Loucy (cell line): ENCODE data around the gene MBNL1.

ENCODE experiments used
- H2AFZ ChIP-seq: fragments of 200-600 bp; sonication (generic); 2 replicates; pipeline ENCODE4 v1.6.0; 2016; ENCODE audit warnings: antibody characterized with exemption, mild to moderate bottlenecking, low read length, moderate library complexity
- H3F3A ChIP-seq: fragments of 200-600 bp; 2 replicates; pipeline ENCODE4 v1.6.0; 2016; ENCODE audit warnings: antibody characterized with exemption, low read depth, mild to moderate bottlenecking
- H3K27me3 ChIP-seq: fragments of 200-600 bp; sonication (generic); 2 replicates; pipeline ENCODE4 v1.6.1; 2014; ENCODE audit warnings: low read length, mild to moderate bottlenecking; ENCODE audit not compliant: insufficient read depth, poor library complexity, severe bottlenecking
- H3K36me3 ChIP-seq: fragments of 200-600 bp; sonication (generic); 2 replicates; pipeline ENCODE4 v1.6.1; 2016; ENCODE audit warnings: low read length; ENCODE audit not compliant: insufficient read depth
- H3K4me1 ChIP-seq: fragments of 200-600 bp; sonication (generic); 2 replicates; pipeline ENCODE4 v1.5.1; 2014; ENCODE audit warnings: low read length, mild to moderate bottlenecking; ENCODE audit not compliant: insufficient read depth, poor library complexity, severe bottlenecking
- H3K4me2 ChIP-seq: fragments of 200-600 bp; sonication (generic); 2 replicates; pipeline ENCODE4 v1.6.0; 2014; ENCODE audit warnings: antibody characterized with exemption, low read length, low read depth, mild to moderate bottlenecking; ENCODE audit not compliant: poor library complexity, severe bottlenecking
- H3K4me3 ChIP-seq: fragments of 200-600 bp; sonication (generic); 2 replicates; pipeline ENCODE4 v1.5.1; 2014; ENCODE audit warnings: low read length, mild to moderate bottlenecking, mixed read lengths; ENCODE audit not compliant: poor library complexity, severe bottlenecking
- H3K79me2 ChIP-seq: fragments of 200-600 bp; sonication (generic); 2 replicates; pipeline ENCODE4 v1.6.1; 2014; ENCODE audit warnings: low read length; ENCODE audit not compliant: insufficient read depth
- H3K9ac ChIP-seq: fragments of 200-600 bp; sonication (generic); 2 replicates; pipeline ENCODE4 v1.6.0; 2014; ENCODE audit warnings: mild to moderate bottlenecking, low read depth, low read length, moderate library complexity; ENCODE audit not compliant: poor library complexity, severe bottlenecking
- H3K9me2 ChIP-seq: fragments of 200-600 bp; sonication (generic); replicated peaks from 2 replicates; pipeline ENCODE4 v1.6.1; 2016; ENCODE audit warnings: low read depth, low read length, mixed read lengths
- H3K9me3 ChIP-seq: fragments of 200-600 bp; sonication (generic); 2 replicates; pipeline ENCODE4 v1.6.1; 2014; ENCODE audit warnings: mild to moderate bottlenecking, antibody characterized with exemption, low read length, low read depth; ENCODE audit not compliant: insufficient read depth
- H4K20me1 ChIP-seq: fragments of 200-600 bp; sonication (generic); 2 replicates; pipeline ENCODE4 v1.6.0; 2014; ENCODE audit warnings: antibody characterized with exemption, low read length, mild to moderate bottlenecking; ENCODE audit not compliant: insufficient read depth, poor library complexity, severe bottlenecking
- CTCF ChIP-seq: fragments of 200-600 bp; sonication (generic); conservative IDR thresholded peaks from 2 replicates; pipeline ENCODE4 v1.5.1; 2014; ENCODE audit warnings: mild to moderate bottlenecking, antibody characterized with exemption, low read length
- EZH2phosphoT487 ChIP-seq: fragments of 200-600 bp; IDR thresholded peaks from 2 replicates; pipeline ENCODE4 v1.6.1; 2018; ENCODE audit warnings: antibody characterized with exemption, mild to moderate bottlenecking, moderate library complexity, borderline replicate concordance

MBNL1 gene

GRCh38 chr3:152307829-152308474 is 39.2 kb downstream of the MBNL1 start:
- H4K20me1 ChIP-seq, result peaks cover 82% of the 10 kb centered on the region
- peaks cover 99% of the 10 kb centered on the region for H3K79me2 ChIP-seq
- peaks cover 54% of the 10 kb centered on the region for H3K36me3 ChIP-seq
- H3K4me1 ChIP-seq, result peaks cover 13% of the 10 kb centered on the region
- no peaks in the 10 kb centered on the region for H3K27me3 ChIP-seq
- TF ChIP-seq CTCF (no peak), EZH2phosphoT487 (no peak)
- H3K9me2 ChIP-seq, result no peaks in the 10 kb centered on the region
- H3F3A ChIP-seq, result no peaks in the 10 kb centered on the region
- H3K9me3 ChIP-seq, result no peaks in the 10 kb centered on the region
- H3K9ac ChIP-seq, result no peak overlapping the region
- H3K4me2 ChIP-seq, result no peak overlapping the region
- no peak overlapping the region for H3K4me3 ChIP-seq
- H2AFZ ChIP-seq, result no peak overlapping the region

GRCh38 chr3:152308475-152308844 is 39.7 kb downstream of the MBNL1 start:
- Histone ChIP-seq H3K4me1 (peaks cover 13% of the 10 kb centered on the region), H4K20me1 (peaks cover 82% of the 10 kb centered on the region), H2AFZ (no peak overlapping the region), H3K4me3 (no peak overlapping the region), H3K9me2 (no peaks in the 10 kb centered on the region), H3K9ac (no peak overlapping the region), H3K27me3 (no peaks in the 10 kb centered on the region), H3F3A (no peaks in the 10 kb centered on the region), H3K4me2 (no peak overlapping the region), H3K36me3 (peaks cover 55% of the 10 kb centered on the region), H3K79me2 (peaks cover 99% of the 10 kb centered on the region), H3K9me3 (no peaks in the 10 kb centered on the region)
- TF ChIP-seq CTCF (no peak), EZH2phosphoT487 (no peak)

DNA sequence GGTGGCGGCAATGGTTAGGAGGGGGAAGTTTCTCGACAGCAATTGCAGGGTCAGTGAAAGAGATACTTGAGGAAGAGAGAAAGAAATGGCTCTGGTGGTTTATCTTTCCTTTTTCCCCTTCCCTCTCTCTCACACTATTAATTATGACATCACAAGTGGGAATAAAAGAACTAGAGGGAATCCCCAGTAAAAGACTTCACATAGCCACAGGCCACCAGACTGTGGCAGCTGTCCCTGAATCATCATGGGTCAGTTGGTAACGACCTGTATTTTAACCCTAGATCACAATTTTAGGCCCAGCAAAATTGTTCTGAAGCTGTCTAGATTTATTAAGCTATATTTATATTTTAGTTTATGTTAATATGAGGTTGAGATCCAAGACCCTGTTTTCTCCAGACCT is 40.3 kb downstream of the MBNL1 start:
- H3K4me3 ChIP-seq, result no peak overlapping the region
- peaks cover 82% of the 10 kb centered on the region for H4K20me1 ChIP-seq
- peaks cover 99% of the 10 kb centered on the region for H3K79me2 ChIP-seq
- H3K9ac ChIP-seq, result no peak overlapping the region
- peaks cover 13% of the 10 kb centered on the region for H3K4me1 ChIP-seq
- H3F3A ChIP-seq, result no peaks in the 10 kb centered on the region
- no peaks in the 10 kb centered on the region for H3K27me3 ChIP-seq
- H3K36me3 ChIP-seq, result peaks cover 54% of the 10 kb centered on the region
- H2AFZ ChIP-seq, result no peak overlapping the region
- no peak overlapping the region for H3K4me2 ChIP-seq
- H3K9me3 ChIP-seq, result no peaks in the 10 kb centered on the region
- H3K9me2 ChIP-seq, result no peaks in the 10 kb centered on the region
- no peak for TF ChIP-seq EZH2phosphoT487
- TF ChIP-seq CTCF, result no peak
